GM19438 (cell line): Measurements from ENCODE around the gene NLRP9.
"Not testable (repeated sequence)": the region's sequence is repeated elsewhere in the genome, so short reads cannot be mapped to it uniquely, and the experiment has no call there.

Experiments used
- ATAC-seq: cut with Tn5 transposase; IDR thresholded peaks from one replicate; pipeline ENCODE4 v1.9.1; 2021; ENCODE audit warnings: low read depth; ENCODE audit not compliant: unreplicated experiment

The NLRP9 gene

GRCh38 chr19:55738302-55738701 is at the start of gene NLRP9:
Gene NLRP9, minus strand, starts transcription at chr19:55738402. Its CDS starts 28 bp downstream, at chr19:55738374.
- no peak for ATAC-seq

- no peak for ATAC-seq
These were observed 42.9 kb upstream of the NLRP9 start for GRCh38 chr19:55781112-55781511.

GRCh38 chr19:55778331-55778730 is 40.1 kb upstream of the NLRP9 start:
- no peak for ATAC-seq

GRCh38 chr19:55777528-55777927 is 39.3 kb upstream of the NLRP9 start:
- ATAC-seq, result no peak

GRCh38 chr19:55769632-55770031 is 31.4 kb upstream of the NLRP9 start:
- ATAC-seq, result not testable (repeated sequence)

- ATAC-seq, result not testable (repeated sequence)
These were observed 30.6 kb upstream of the NLRP9 start, which contains the start of gene RFPL4AL1 for GRCh38 chr19:55768818-55769217. Gene RFPL4AL1, plus strand, starts transcription at chr19:55769118. Its CDS starts 2,687 bp downstream, at chr19:55771805.

GRCh38 chr19:55766466-55766865 is 28.3 kb upstream of the NLRP9 start:
- no peak for ATAC-seq

GRCh38 chr19:55758797-55759196 is 20.6 kb upstream of the NLRP9 start, which contains the start of gene RFPL4A:
Gene RFPL4A, plus strand, starts transcription at chr19:55759097. Its CDS starts 2,704 bp downstream, at chr19:55761801.
- not testable (repeated sequence) for ATAC-seq

GRCh38 chr19:55756808-55757207 is 18.6 kb upstream of the NLRP9 start:
- ATAC-seq, result not testable (repeated sequence)

- ATAC-seq, result no peak
These were observed 15.2 kb upstream of the NLRP9 start for GRCh38 chr19:55753401-55753800.

- no peak for ATAC-seq
These were observed 12.5 kb upstream of the NLRP9 start for GRCh38 chr19:55750715-55751114.

GRCh38 chr19:55730378-55730777 is 7.8 kb downstream of the NLRP9 start:
- not testable (repeated sequence) for ATAC-seq

GRCh38 chr19:55723491-55723890 is 14.7 kb downstream of the NLRP9 start:
- no peak for ATAC-seq

- no peak for ATAC-seq
These were observed 17.4 kb downstream of the NLRP9 start for GRCh38 chr19:55720801-55721200.

GRCh38 chr19:55720214-55720746 is 17.9 kb downstream of the NLRP9 start:
- ATAC-seq, result no peak

- ATAC-seq, result not testable (repeated sequence)
These were observed 20.1 kb downstream of the NLRP9 start for GRCh38 chr19:55717879-55718711.

GRCh38 chr19:55717251-55717650 is 21.0 kb downstream of the NLRP9 start:
- no peak for ATAC-seq

GRCh38 chr19:55716531-55716930 is 21.7 kb downstream of the NLRP9 start:
- no peak for ATAC-seq

- no peak for ATAC-seq
These were observed 25.2 kb downstream of the NLRP9 start for GRCh38 chr19:55712804-55713631.

GRCh38 chr19:55711719-55712118 is 26.5 kb downstream of the NLRP9 start:
- no peak for ATAC-seq

- ATAC-seq, result no peak
These were observed 32.2 kb downstream of the NLRP9 start for GRCh38 chr19:55705972-55706371.
